Measurements from ENCODE around the gene CCDC30. TPM values are rescaled to one million over a fixed set of nuclear protein-coding genes. Genes with fewer than 3 reads are reported as not detected.
"Not testable (repeated sequence)": the region's sequence is repeated elsewhere in the genome, so short reads cannot be mapped to it uniquely, and the experiment has no call there.

The CCDC30 gene
- polyA plus RNA-seq, 3 donors, result 0.95 to 1.5 (median 1.2) TPM

- Histone ChIP-seq H3K4me3 (replicated peaks in 1 of 3; ENCODE audit: low read depth in 2 of 3, low read length in 3 of 3) (no peak overlapping the region), H3K4me1 (ENCODE audit: control insufficient read depth in 1 of 2, insufficient read depth in 2 of 2, low read length in 2 of 2) (peaks cover 0 to 4% of the 10 kb centered on the region in 2 donors), H3K4me2 (replicated peaks; ENCODE audit: extremely low read depth, low read length, poor library complexity, severe bottlenecking) (no peak overlapping the region), H2AFZ (ENCODE audit: insufficient read depth, low read depth, low read length, poor library complexity, severe bottlenecking) (no peak overlapping the region), H3K27ac (ENCODE audit: low read depth in 1 of 2, low read length in 2 of 2) (no peak overlapping the region), H3K79me2 (ENCODE audit: insufficient read depth, low read length) (no peaks in the 10 kb centered on the region), H3K27me3 (ENCODE audit: control insufficient read depth in 2 of 2, insufficient read depth in 2 of 2, low read length in 2 of 2) (no peaks in the 10 kb centered on the region), H3K9ac (ENCODE audit: insufficient read depth, low read length, poor library complexity, severe bottlenecking) (no peak overlapping the region), H3K9me3 (replicated peaks in 1 of 2; ENCODE audit: control insufficient read depth in 1 of 2, insufficient read depth in 1 of 2, low read length in 2 of 2) (no peaks in the 10 kb centered on the region), H3K36me3 (replicated peaks in 1 of 2; ENCODE audit: control insufficient read depth in 1 of 2, insufficient read depth in 2 of 2, low read length in 2 of 2) (no peaks in the 10 kb centered on the region), H4K20me1 (ENCODE audit: insufficient read depth, low read length) (no peaks in the 10 kb centered on the region)
- no CpG with 5 or more reads among the region's 2 CpGs for WGBS (ENCODE audit: insufficient coverage)
- no peak for DNase-seq
- TF ChIP-seq, protein P1, sequence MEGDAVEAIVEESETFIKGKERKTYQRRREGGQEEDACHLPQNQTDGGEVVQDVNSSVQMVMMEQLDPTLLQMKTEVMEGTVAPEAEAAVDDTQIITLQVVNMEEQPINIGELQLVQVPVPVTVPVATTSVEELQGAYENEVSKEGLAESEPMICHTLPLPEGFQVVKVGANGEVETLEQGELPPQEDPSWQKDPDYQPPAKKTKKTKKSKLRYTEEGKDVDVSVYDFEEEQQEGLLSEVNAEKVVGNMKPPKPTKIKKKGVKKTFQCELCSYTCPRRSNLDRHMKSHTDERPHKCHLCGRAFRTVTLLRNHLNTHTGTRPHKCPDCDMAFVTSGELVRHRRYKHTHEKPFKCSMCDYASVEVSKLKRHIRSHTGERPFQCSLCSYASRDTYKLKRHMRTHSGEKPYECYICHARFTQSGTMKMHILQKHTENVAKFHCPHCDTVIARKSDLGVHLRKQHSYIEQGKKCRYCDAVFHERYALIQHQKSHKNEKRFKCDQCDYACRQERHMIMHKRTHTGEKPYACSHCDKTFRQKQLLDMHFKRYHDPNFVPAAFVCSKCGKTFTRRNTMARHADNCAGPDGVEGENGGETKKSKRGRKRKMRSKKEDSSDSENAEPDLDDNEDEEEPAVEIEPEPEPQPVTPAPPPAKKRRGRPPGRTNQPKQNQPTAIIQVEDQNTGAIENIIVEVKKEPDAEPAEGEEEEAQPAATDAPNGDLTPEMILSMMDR (IDR thresholded peaks at IDR 0.05), result no peak
- Mint-ChIP-seq H3K4me3 (no peak overlapping the region), H3K27ac (no peak overlapping the region), H3K27me3 (ENCODE audit: low read depth in 3 of 3) (no peaks in the 10 kb centered on the region), H3K4me1 (peaks cover 5% of the 10 kb centered on the region), H3K9me3 (no peaks in the 10 kb centered on the region), H3K36me3 (peaks cover 13 to 21% of the 10 kb centered on the region in 2 donors)
- intact Hi-C loops (cut with micrococcal nuclease), result no loop called here
Measured at GRCh38 chr1:42484382-42484781, 21.3 kb downstream of the CCDC30 start.

- no peaks in the 10 kb centered on the region for H3K4me1 Mint-ChIP-seq
- Histone ChIP-seq H3K9me3 (replicated peaks in 1 of 2; ENCODE audit: control insufficient read depth in 1 of 2, insufficient read depth in 1 of 2, low read length in 2 of 2) (peaks cover 0 to 3% of the 10 kb centered on the region in 2 donors), H3K4me3 (replicated peaks in 1 of 3; ENCODE audit: low read depth in 2 of 3, low read length in 3 of 3) (no peak overlapping the region), H3K79me2 (ENCODE audit: insufficient read depth, low read length) (no peaks in the 10 kb centered on the region), H3K9ac (ENCODE audit: insufficient read depth, low read length, poor library complexity, severe bottlenecking) (no peak overlapping the region), H2AFZ (ENCODE audit: insufficient read depth, low read depth, low read length, poor library complexity, severe bottlenecking) (no peak overlapping the region), H3K4me1 (ENCODE audit: control insufficient read depth in 1 of 2, insufficient read depth in 2 of 2, low read length in 2 of 2) (no peaks in the 10 kb centered on the region), H3K36me3 (replicated peaks in 1 of 2; ENCODE audit: control insufficient read depth in 1 of 2, insufficient read depth in 2 of 2, low read length in 2 of 2) (no peaks in the 10 kb centered on the region), H3K27me3 (ENCODE audit: control insufficient read depth in 2 of 2, insufficient read depth in 2 of 2, low read length in 2 of 2) (no peaks in the 10 kb centered on the region), H3K27ac (ENCODE audit: low read depth in 1 of 2, low read length in 2 of 2) (no peak overlapping the region), H4K20me1 (ENCODE audit: insufficient read depth, low read length) (no peaks in the 10 kb centered on the region), H3K4me2 (replicated peaks; ENCODE audit: extremely low read depth, low read length, poor library complexity, severe bottlenecking) (no peak overlapping the region)
- H3K27ac Mint-ChIP-seq, result no peak overlapping the region
- peaks cover 5 to 15% of the 10 kb centered on the region in 2 donors for H3K36me3 Mint-ChIP-seq
- H3K4me3 Mint-ChIP-seq, result no peak overlapping the region
- no peak for DNase-seq
- H3K9me3 Mint-ChIP-seq, result peaks cover 0 to 14% (median 3%) of the 10 kb centered on the region in 7 donors
- TF ChIP-seq, protein P1 (IDR thresholded peaks at IDR 0.05), result no peak
- WGBS (ENCODE audit: insufficient coverage), result no CpG with 5 or more reads among the region's 3 CpGs
- H3K27me3 Mint-ChIP-seq (ENCODE audit: low read depth in 3 of 3), result peaks cover 0 to 3% (median 0%) of the 10 kb centered on the region in 3 donors
- intact Hi-C loops (cut with micrococcal nuclease), result no loop called here
Measured at GRCh38 chr1:42490237-42490636, 27.2 kb downstream of the CCDC30 start.

- H3K27me3 Mint-ChIP-seq (ENCODE audit: low read depth in 3 of 3); H2AFZ ChIP-seq (ENCODE audit: insufficient read depth, low read depth, low read length, poor library complexity, severe bottlenecking); H3K27ac ChIP-seq (ENCODE audit: low read depth in 1 of 2, low read length in 2 of 2); H3K79me2 ChIP-seq (ENCODE audit: insufficient read depth, low read length); H3K9ac ChIP-seq (ENCODE audit: insufficient read depth, low read length, poor library complexity, severe bottlenecking); intact Hi-C loops (cut with micrococcal nuclease); H3K4me2 ChIP-seq (replicated peaks; ENCODE audit: extremely low read depth, low read length, poor library complexity, severe bottlenecking); H3K27ac Mint-ChIP-seq; H3K4me1 Mint-ChIP-seq; H3K4me3 ChIP-seq (replicated peaks in 1 of 3; ENCODE audit: low read depth in 2 of 3, low read length in 3 of 3); H4K20me1 ChIP-seq (ENCODE audit: insufficient read depth, low read length); H3K4me3 Mint-ChIP-seq; H3K27me3 ChIP-seq (ENCODE audit: control insufficient read depth in 2 of 2, insufficient read depth in 2 of 2, low read length in 2 of 2); DNase-seq; H3K4me1 ChIP-seq (ENCODE audit: control insufficient read depth in 1 of 2, insufficient read depth in 2 of 2, low read length in 2 of 2): not testable (repeated sequence)
- Histone ChIP-seq H3K36me3 (replicated peaks in 1 of 2; ENCODE audit: control insufficient read depth in 1 of 2, insufficient read depth in 2 of 2, low read length in 2 of 2) (peaks cover 0 to 24% of the 10 kb centered on the region in 2 donors), H3K9me3 (replicated peaks in 1 of 2; ENCODE audit: control insufficient read depth in 1 of 2, insufficient read depth in 1 of 2, low read length in 2 of 2) (peaks cover 30 to 44% of the 10 kb centered on the region in 2 donors)
- H3K36me3 Mint-ChIP-seq, result peaks cover 18 to 36% of the 10 kb centered on the region in 2 donors
- WGBS (ENCODE audit: insufficient coverage), result 97% methylated on average over 7 of the region's 11 CpGs
- H3K9me3 Mint-ChIP-seq, result peaks cover 20 to 59% (median 42%) of the 10 kb centered on the region in 7 donors
Measured at GRCh38 chr1:42502031-42502430, 38.9 kb downstream of the CCDC30 start.
